ENCODE data around the gene METTL27. TPM values are rescaled to one million over a fixed set of nuclear protein-coding genes. Genes with fewer than 3 reads are reported as not detected.

METTL27 gene
- total RNA-seq, 4 donors from 2014 or later: 3.8 to 16.3 (median 9.6) TPM

GRCh38 chr7:73831584-73831833 lies 10.8 kb downstream of the METTL27 start:
- TF ChIP-seq CTCF (IDR thresholded peaks at IDR 0.05): no peak
- TF ChIP-seq POLR2A (IDR thresholded peaks at IDR 0.05): no peak
- Histone ChIP-seq H3K9me3 (no peaks in the 10 kb centered on the region), H3K4me1 (peaks cover 43 to 46% of the 10 kb centered on the region in 2 donors), H3K27ac (peak overlapping the region; percentile 90 to 98 (median 95)), H3K27me3 (no peaks in the 10 kb centered on the region), H3K36me3 (no peaks in the 10 kb centered on the region), H3K4me3 (replicated peaks in 1 of 3) (peak overlapping the region; percentile 60 to 99 (median 72))
- WGBS, 2 donors: 4 to 40% methylated on average over 2 to 11 of the region's 16 CpGs
- no peak for DNase-seq
- intact Hi-C loops (cut with DNase I): no loop called here

- Histone ChIP-seq H3K4me1 (peaks cover 49 to 52% of the 10 kb centered on the region in 2 donors), H3K27me3 (no peaks in the 10 kb centered on the region), H3K27ac (peak within 1 kb of the TSS; percentile 90 to 98 (median 95)), H3K36me3 (no peaks in the 10 kb centered on the region), H3K9me3 (no peaks in the 10 kb centered on the region), H3K4me3 (replicated peaks in 1 of 3) (peak within 1 kb of the TSS; percentile 60 to 99 (median 72))
- intact Hi-C loops (cut with DNase I): no loop called here
- TF ChIP-seq CTCF (IDR thresholded peaks at IDR 0.05) (no peak), POLR2A (IDR thresholded peaks at IDR 0.05) (peak; percentile 98 to 99)
- DNase-seq: peak; percentile 97
- 0 to 17% methylated on average over 4 to 25 of the region's 42 CpGs for WGBS, 2 donors
Observed at GRCh38 chr7:73830681-73831583, 11.4 kb downstream of the METTL27 start, which contains the start of gene CLDN4. TSS of gene CLDN4 (plus strand) at chr7:73830996. CDS start at chr7:73831202, 206 bp downstream.

GRCh38 chr7:73829921-73830680 lies 12.2 kb downstream of the METTL27 start:
- WGBS, 2 donors: 31 to 55% methylated on average over 13 of the region's 13 CpGs
- Histone ChIP-seq H3K4me3 (replicated peaks in 1 of 3) (peak overlapping the region in 1 of 3 donors; percentile 60), H3K4me1 (peaks cover 57 to 60% of the 10 kb centered on the region in 2 donors), H3K27me3 (no peaks in the 10 kb centered on the region), H3K27ac (peak overlapping the region; percentile 90 to 98 (median 95)), H3K9me3 (no peaks in the 10 kb centered on the region), H3K36me3 (no peaks in the 10 kb centered on the region)
- intact Hi-C loops (cut with DNase I): loop anchor here (5.0 kb wide), 1 partner anchor 88 kb away; no protein-coding TSS in a partner anchor
- peak; percentile 46 to 56 for DNase-seq
- TF ChIP-seq POLR2A (IDR thresholded peaks at IDR 0.05) (no peak), CTCF (IDR thresholded peaks at IDR 0.05) (no peak)

- no peaks in the 10 kb centered on the region for H3K9me3 ChIP-seq
- H3K36me3 ChIP-seq: no peaks in the 10 kb centered on the region
- peak overlapping the region; percentile 90 to 98 (median 95) for H3K27ac ChIP-seq
- no peak overlapping the region for H3K4me3 ChIP-seq (replicated peaks in 1 of 3)
- TF ChIP-seq POLR2A (IDR thresholded peaks at IDR 0.05): peak in 1 of 2 donors; percentile 56
- TF ChIP-seq CTCF (IDR thresholded peaks at IDR 0.05): no peak
- WGBS, 2 donors: 33 to 37% methylated on average over 7 of the region's 7 CpGs
- no peaks in the 10 kb centered on the region for H3K27me3 ChIP-seq
- intact Hi-C loops (cut with DNase I): loop anchor here (5.0 kb wide), 1 partner anchor 87 kb away; no protein-coding TSS in a partner anchor
- peaks cover 63 to 64% of the 10 kb centered on the region in 2 donors for H3K4me1 ChIP-seq
- DNase-seq: peak; percentile 68 to 75
Observed at GRCh38 chr7:73829505-73829904, 12.8 kb downstream of the METTL27 start.

All from thyroid gland (tissue), 4 donors.